Coronary artery (tissue), 2 donors: Measurements from ENCODE around the gene TTI1.

Experiments used
- DNase-seq: peaks from one replicate; pipeline ENCODE4 v3.0.0-alpha.2; 2017; ENCODE audit warnings: low spot score
- H3K27ac ChIP-seq, 2 donors: fragments of 200-600 bp; sonication (generic); one replicate each; pipeline ENCODE4 v1.5.1; 2016 to 2019
- H3K4me3 ChIP-seq: fragments of 200-600 bp; sonication (generic); 2 replicates; pipeline ENCODE4 v1.5.1; 2016; ENCODE audit warnings: mild to moderate bottlenecking, moderate library complexity
- TF ChIP-seq, protein P1 (sequence below): fragments of 200-600 bp; sonication (generic); IDR thresholded peaks from one replicate; pipeline ENCODE4 v1.5.1; 2019; ENCODE audit warnings: antibody characterized with exemption

Gene TTI1

DNA sequence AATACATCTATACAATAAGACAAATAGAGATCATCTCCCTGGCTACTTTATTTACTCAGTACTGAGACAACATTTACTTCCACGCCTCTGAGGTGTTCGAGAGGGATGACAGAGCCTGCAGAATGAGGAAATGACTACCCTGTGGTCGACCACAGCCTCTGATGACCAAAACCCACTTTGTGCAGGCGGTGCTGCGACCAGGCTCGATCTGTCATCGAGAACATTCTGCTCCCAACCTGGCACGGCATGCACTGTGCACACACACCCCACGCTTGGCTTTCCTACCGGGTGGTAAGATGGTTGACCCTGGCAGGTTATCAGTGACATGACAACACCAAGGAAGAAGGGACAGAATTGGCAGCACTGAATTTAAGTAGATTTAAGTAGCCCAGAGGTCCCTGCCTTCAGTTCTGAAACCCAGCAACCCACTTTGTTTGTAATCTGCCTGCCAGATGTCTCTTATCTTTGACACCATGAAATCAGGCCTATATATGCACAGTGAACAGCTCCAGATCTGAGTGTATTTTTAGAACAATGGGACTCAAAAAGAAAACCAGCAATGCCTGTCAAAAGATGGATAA is 42.6 kb downstream of the TTI1 start:
- Histone ChIP-seq H3K4me3 (no peak overlapping the region), H3K27ac (no peak overlapping the region)
- TF ChIP-seq, protein P1, sequence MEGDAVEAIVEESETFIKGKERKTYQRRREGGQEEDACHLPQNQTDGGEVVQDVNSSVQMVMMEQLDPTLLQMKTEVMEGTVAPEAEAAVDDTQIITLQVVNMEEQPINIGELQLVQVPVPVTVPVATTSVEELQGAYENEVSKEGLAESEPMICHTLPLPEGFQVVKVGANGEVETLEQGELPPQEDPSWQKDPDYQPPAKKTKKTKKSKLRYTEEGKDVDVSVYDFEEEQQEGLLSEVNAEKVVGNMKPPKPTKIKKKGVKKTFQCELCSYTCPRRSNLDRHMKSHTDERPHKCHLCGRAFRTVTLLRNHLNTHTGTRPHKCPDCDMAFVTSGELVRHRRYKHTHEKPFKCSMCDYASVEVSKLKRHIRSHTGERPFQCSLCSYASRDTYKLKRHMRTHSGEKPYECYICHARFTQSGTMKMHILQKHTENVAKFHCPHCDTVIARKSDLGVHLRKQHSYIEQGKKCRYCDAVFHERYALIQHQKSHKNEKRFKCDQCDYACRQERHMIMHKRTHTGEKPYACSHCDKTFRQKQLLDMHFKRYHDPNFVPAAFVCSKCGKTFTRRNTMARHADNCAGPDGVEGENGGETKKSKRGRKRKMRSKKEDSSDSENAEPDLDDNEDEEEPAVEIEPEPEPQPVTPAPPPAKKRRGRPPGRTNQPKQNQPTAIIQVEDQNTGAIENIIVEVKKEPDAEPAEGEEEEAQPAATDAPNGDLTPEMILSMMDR: no peak
- no peak for DNase-seq

DNA sequence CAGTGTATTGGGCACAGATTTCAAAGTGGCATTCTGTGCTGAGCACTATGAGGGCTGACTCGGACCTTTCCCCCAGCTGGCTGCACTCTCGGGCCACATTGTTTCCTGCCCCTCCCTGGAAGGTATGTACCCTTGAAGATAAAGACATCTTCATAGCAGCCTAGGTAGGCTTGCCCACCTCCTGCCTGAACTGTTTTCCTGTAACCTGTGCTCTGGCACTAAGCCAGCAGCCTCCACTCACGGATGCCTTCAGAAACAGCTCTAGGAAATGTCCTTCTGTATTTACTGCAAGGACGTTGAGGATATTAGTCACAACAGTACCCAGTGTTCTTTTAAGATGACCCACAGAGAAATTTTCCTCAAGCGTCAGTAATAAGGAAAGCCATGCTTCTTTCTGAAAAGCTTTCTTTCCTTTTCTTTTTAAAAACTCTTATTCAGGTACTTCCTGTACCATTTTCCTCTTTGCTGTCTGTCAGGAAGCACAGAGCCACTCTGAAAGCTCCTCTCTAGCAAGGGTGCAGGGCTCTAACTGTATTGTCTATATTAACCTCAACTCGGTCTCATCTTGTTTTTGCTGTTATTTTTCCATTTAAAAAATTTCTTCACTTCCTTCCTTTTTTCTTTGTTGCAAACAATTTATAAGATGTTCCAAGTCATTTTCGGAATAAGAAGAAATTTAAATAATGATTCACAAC is 43.5 kb downstream of the TTI1 start:
- TF ChIP-seq, protein P1: no peak
- no peak overlapping the region for H3K4me3 ChIP-seq
- peak overlapping the region in 1 of 2 donors; percentile 4 for H3K27ac ChIP-seq
- DNase-seq: no peak

DNA sequence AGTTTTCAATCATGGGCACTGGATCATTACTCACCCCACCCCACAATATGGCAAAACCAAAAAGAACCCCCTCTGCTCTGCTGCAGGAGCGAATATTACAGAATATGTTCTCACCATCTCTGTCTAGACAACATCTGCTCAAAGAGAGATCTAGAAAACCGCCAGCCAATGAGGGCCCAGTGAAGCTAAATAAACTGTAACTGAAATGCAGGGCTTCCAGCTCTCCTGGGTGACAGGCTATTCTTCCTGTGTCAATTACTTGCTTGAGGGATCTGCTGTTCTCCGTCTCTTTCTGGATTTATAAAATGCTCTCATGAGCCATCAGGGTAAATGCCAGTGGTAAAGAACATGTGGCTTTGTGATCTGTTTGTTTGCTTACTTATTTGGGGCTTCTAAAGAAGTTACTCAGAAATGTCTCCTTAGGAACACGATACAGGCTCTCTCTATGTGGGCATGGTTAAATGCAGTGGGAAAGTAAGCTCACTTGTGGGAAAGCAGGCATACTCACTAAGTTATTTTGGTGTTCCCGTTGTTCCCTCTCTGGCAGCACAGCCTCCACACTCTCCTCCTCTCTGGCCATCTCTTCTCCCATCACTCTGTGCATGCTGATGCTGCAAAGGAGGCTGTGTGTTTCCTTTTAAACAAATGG is 44.8 kb downstream of the TTI1 start:
- TF ChIP-seq, protein P1: no peak
- Histone ChIP-seq H3K27ac (no peak overlapping the region), H3K4me3 (no peak overlapping the region)
- DNase-seq: no peak

DNA sequence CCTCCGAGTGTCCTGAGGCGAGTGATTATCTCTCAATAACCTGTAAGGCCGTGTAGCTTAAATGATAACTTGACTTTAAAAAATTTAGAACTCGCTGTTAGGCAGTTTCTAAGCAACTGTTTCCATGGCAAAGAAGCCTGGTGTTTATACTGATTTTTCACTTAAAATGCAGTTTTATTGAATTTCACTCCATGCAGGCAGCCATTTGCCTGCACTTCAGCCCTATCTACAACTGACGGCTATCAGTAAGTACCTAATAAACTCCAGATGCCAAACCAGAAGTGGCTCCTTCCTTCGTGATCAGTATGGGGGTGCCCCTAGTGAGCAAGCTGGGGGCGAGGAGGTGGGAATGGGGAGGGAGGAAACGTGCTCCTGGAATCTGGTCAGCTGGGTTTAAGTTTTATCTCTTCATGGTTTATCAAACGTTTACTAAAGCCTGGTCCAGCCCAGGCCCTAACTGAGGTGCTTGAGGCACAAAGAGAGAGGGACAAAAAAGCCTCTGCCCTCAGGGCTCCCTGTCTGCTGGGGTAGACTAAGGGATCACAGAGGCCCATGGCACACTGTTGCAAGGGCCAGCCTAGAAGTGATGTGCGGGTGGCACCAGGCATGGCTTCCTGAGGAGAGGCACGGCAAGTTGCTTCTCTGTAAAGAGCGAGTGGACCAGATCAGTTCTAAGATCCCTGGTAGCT is 45.5 kb downstream of the TTI1 start:
- Histone ChIP-seq H3K4me3 (no peak overlapping the region), H3K27ac (peak overlapping the region; percentile 39 to 70)
- DNase-seq: no peak
- TF ChIP-seq, protein P1: no peak

DNA sequence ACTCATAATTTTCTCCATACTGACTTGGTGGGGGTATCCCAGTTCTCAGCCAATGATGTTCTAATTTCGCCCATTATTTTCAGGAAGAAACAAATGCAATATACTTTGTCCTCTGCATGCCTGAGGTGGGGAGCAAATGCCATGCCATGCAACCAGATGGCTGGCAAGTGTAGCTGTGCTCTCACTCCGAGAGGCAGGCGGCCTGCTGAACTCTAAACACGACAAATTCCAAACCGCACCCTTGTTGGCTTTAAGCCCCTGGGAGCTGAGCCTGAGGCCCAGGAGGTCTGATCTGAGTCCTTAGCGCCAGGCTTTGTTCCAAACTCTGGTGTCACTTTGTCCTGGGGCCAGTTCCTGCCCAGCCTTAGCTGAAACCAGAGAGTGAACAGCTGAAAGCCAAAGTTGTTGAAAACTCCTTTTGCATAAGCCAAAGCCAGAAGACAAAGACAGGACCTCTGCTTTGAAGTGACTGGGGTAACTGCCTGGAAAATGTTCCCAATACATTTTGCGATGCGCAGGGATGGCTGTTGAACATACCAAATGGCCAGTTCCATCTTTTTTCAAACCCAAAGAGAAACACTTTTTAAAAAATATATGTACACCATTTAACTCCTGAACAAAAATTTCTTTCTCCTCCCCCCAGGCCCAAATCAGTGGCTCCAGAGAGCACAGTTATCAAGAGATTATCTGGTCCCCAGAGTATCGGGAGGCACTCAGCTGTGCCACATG is 46.2 kb downstream of the TTI1 start:
- Histone ChIP-seq H3K27ac (peak overlapping the region; percentile 39 to 70), H3K4me3 (no peak overlapping the region)
- peak; percentile 84 for DNase-seq
- TF ChIP-seq, protein P1: no peak

DNA sequence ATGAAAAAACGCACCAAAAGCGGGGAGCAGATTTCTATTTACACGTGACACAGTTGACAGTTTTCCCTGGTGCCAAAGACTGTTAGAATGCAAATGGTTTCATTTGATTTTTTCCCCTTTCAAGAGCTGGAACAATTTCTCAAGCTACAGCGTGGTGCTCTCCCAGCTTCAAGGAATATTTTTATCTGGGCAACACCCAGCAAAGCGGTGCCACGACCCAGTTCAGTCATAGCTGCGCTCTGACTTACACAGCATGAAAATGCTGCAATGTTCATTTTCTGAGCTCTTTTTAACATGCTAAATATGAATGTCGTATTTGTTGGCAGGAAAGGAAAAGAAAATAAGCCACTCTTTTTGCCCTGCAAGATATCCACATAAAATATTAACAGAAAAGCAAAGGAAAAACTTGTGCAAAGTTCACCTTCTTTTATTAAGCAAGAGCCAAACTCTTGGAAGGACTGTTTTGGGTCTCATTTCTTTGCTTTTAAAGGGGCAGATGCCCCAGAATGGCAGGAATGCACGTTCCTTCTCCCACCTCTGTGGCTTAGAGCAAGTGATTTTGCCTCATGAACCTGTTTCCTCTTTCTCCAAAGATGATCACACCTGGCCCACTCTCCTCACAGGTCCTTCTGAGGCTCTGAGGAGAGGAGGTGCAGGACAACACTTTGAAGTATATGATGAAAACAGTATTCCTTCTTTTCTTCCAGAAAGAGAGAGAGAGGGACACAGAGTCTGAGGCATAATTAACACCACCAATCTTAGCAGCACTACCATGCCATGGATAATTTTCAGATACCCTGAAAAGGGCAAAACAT is 47.0 kb downstream of the TTI1 start:
- peak overlapping the region; percentile 44 to 70 for H3K27ac ChIP-seq
- TF ChIP-seq, protein P1: no peak
- no peak overlapping the region for H3K4me3 ChIP-seq

More for the DNA sequence above, 47.0 kb downstream of the TTI1 start:
- DNase-seq: no peak
